Kidney glomerular epithelial cell (primary cell): Measurements from ENCODE around the gene SMAD7.

Source experiments
- DNase-seq: peaks from one replicate; lab custom pipeline; 2025; lab: John Stamatoyannopoulos, UW

Gene SMAD7

DNA sequence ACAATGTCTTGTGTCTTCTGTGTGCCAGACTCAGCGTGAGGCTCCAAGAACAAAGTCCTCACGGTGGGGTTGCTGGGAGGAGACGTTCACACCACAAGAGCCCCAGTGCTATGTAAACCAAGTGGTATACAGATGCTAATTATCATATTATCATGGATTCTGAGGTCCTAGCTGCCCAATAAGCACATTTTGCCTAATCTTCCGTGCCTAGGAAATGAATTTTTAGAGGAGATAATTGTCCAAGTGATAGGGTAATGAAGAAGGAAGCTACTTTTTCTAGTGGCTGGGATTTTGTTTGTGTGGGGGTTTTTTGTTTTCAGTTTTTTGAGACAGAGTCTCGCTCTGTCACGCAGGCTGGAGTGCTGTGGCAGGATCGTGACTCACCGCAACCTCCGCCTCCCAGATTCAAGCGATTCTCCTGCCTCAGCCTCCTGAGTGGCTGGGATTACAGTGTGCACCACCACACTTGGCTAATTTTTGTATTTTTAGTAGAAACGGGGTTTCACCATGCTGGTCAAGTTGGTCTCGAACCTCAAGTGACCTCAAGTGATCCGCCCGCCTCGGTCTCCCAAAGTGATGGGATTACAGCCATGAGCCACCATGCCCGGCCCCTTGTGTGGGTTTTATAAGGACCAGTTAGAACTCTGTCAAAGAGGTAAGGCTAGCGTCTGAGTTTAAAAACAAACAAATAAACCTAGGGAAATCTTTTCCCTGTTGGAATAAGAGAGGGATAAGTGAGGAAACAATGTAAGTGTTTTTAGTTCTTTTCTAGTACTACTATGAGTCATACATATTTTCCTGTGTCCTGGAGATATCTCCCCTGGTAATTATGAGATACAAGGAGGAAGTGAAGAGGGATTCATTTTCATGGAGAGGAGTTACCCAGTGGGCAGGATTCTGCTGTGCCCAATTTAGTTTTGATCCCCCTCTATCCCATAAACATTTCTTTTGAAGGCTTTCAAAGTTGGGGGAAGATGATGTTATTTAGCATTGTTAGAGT lies 9.5 kb upstream of the SMAD7 start:
- peak; percentile 56 for DNase-seq

DNA sequence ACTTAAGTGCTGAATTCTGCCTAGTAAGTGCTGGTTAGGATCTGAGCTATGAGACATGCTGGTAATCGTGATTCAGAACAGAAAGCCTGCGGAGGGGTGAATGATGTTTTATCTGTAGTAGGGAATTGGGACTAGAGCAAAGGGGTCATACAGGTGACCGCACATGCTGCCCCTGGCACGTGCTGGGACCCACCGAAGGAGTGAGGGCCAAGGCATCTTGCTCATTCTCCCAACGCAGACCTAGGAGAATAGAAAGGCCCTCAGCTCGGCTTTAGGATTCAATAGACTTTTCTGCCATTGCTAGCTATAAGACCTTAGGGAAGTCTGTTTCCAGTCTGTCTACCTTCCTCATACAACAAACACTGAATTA lies 8.8 kb upstream of the SMAD7 start:
- no peak for DNase-seq

DNA sequence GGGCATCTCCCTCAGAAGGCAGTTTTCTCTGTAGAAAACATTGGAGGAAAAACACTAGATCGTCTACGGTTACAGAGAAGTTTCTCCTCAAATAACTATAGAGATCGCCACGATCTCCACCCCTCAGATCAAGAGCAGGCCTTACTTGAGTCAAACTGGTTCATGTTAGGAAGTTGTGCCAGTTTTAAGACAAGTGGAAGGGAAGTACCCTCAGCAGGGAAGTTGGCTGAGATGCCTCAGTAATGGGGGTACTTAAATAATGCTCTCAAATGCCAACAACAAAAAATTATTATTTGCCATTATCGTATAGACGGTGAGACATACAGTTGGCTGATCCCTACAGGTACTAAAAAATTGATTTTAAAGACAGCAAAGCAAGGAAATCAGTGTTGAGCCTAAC lies 8.2 kb upstream of the SMAD7 start:
- no peak for DNase-seq

DNA sequence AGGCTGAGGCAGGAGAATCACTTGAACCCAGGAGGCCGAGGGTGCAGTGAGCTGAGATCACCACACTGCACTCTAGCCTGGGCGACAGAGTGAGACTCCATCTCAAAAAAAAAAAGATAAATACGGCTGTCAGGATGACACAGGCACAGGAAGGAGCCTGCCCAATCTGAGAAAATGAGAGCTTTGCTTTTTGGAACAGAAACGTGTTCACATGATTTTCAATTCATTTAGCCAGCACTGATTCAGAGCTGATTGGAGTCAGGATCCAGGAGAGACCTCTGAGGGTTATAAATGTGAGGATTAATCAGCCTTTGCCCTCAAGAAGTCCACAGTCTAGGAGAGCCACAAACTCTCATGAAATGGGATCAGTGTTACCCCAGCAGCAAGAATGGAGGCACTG lies 6.9 kb upstream of the SMAD7 start:
- no peak for DNase-seq

DNA sequence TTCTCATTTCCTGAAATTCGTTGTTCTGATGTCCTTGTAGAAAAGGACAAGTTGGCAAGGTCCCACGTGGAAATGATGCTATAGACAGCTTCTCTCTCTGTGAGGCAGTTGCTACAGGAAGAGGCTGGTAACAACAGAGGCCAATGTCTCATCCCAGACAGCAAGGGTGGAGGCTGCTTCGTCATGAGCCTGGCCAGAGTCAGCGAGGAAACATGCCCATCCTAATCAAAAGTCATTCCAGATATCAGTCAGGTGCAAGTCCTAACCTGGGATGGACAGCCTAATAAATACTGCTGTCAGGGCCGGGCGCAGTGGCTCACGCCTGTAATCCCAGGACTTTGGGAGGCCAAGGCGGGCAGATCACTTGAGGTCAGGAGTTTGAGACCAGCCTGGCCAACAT lies 6.4 kb upstream of the SMAD7 start:
- no peak for DNase-seq

DNA sequence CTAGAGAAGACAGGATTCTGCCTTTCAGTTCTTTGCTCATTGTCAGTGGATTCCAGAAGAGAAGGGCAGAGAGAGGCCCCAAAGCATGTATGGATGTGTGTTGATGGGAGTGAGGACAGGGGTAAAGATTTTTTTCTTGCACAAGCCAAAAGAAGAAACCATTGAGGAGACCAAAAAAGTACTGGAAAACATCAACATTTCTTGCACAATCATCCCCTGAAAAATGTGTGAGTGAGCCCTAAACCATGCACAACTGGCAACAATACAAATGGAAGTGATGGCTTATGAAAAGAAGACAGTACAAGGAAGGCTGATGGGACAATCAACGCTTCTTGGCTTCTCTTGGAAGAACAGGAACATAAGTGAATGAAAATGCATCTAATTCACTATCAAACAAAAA lies 5.6 kb upstream of the SMAD7 start:
- no peak for DNase-seq

DNA sequence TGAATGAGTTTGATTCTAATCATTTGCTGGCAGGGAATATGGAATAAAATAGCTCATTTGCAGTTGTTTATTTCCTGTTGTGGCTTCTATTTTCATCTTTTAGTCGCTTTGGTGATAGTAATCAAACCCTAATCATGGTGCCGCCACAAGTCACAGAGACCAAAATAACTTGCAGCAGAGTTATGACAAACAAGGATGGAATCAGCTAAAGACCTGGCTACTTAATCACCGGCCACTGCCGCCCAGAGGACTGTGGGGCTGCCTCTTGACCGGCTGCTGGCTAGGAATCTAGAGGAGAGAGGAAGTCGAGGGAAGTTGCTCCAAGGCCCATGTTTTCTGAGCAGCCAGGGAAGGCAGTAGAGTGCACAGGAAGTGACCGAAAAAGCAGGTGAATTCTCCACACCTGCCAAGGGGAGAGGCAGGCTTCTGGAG lies 5.1 kb upstream of the SMAD7 start:
- peak; percentile 40 for DNase-seq

DNA sequence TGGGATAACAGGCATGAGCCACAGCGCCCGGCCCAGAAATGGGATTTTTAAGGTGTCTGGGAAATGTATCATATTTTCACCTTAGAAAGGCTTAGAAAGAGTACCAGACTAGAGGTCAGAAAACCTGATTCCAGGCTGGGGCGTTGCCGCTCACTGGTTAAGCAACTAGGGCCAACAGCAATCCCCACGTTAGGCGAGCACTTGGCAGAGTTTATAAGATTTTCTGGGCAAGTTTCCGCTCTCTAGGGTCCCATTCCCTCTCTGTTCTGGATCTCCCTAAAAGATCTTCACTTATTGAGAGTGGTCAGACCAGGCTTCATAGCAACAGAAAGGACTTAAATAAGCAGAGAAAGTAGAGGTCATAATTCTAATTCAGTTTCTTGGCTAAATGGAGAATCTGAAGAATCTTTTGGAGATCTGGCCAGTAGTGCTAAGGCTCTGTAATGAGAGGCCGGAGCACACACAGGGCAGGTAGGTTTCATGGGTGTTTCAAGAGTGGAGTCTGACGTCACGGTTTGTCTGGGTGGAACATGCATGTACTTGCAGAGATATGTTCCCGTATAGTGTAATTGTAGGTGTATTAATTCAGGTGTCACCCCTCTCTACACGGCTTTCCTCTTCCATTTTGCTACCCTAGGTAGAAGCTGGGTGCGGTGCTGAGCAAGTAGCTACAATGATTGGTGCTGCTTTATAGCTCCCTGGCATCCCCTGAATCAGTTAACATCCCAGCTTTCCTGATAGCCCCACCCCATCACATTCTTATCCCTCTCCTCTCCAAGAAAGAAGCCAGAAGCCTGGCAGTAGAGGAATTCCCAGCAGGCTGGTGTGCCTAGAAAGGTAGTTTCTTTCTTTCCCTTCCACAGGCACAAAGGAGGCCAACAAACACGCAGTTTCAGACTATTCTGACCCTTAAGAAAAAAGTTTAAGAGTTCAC lies 4.4 kb upstream of the SMAD7 start:
- DNase-seq: no peak

DNA sequence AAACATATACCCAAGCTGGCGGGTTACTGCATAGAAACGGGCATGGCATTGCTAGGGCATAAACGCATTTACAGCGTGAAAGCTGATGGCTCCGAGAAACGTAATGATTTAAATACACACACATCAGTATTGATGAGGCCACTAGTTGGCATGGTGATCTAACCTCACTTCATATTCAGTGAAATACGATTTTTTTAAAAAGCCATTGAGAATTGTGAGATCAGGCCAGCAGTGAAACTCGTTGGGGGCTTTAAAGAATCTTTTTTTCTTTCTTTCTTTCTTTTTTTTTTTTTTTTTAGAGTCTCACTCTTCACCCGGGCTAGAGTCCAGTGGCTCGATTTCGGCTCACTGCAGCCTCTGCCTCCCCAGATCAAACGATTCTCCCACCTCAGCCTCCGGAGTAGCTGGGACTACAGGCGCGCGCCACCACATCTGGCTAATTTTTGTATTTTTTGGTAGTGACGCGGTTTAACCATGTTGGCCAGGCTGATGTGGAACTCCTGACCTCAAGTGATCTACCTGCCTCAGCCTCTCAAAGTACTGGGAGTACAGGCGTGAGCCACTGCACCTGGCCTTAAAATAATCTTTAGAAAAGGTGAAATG lies 2.4 kb upstream of the SMAD7 start:
- DNase-seq: no peak

DNA sequence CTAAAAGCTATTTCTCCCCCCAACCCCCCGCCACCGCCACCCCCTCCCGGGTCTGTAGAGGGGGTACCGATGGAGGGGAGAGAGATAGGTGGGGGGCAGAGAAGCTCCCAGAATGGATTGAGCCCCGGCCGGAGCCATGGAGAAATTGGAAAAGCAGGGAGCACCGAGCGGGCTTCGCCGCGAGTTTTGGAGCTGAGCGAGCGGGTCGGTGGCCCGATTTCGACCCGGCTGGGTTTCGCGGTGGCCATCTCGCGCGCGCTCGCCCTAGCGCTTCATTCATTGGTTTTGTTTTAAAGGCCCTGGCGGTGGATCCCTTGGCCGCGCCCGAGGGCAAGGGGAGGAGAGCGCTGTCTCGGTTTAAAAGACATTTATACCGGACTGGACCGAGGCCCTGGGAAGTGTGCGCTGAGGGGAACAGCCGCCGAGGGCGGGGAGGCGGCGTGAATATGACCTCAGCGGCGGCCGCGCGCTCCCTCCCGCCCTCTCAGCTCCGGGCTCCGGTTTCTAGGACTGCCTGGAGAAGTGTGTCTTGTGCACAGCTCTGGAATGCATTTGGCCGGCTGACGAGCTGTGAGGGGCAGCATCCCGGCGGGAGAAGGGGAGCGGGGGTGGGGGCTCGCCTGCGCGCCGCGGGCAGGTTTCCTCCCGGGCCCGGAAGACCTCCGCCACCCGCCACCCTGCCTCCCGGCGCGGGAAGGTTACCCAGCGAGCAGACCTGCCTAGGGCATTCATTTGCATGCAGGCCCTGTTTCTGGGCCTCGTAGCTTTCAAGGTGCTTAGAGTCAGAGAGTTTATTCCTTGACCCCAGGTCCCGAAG lies 1.7 kb upstream of the SMAD7 start:
- peak; percentile 86 for DNase-seq

DNA sequence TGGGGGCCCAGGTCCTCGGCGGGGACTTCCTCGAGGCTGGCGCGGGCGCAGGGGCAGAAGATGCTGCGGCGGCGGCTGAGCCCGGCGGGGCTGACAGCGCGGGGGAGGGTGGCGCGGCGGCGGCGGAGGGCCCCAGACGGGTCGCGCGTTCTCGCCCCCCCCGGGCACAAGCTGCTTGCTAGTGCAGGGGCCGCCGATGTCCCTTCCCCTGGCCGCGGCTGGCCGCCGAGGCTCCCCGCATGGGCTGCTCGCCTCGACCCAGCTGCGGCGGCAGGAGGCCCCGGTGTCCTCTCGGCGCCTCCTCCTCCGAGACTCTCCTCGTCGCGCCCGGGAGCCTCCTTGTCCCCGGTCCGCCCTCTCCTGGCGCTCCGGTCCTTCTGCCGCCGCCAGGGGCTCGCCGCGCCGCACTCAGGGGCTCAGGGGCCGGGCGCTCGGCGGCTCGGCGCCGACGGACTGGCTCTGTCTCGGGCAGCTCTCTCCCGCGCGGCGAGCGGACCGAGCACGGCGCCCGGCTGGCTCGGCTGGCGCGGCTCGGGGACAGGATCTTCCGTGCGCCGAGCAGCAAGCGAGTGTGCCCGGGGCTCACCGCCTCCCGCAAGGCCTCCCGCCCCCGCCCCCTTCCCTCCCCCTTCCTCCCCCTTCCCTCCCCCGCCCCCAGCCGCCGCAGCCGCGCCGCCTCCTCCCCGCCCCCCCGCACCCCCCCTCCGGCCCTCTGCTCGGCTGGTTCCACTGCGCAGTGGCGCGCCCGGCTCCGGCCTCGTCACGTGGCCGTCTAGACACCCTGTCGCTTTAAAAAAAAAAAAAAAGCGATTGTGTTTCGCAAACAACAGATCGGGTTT lies 902 bp upstream of the SMAD7 start:
- DNase-seq: peak; percentile 83

DNA sequence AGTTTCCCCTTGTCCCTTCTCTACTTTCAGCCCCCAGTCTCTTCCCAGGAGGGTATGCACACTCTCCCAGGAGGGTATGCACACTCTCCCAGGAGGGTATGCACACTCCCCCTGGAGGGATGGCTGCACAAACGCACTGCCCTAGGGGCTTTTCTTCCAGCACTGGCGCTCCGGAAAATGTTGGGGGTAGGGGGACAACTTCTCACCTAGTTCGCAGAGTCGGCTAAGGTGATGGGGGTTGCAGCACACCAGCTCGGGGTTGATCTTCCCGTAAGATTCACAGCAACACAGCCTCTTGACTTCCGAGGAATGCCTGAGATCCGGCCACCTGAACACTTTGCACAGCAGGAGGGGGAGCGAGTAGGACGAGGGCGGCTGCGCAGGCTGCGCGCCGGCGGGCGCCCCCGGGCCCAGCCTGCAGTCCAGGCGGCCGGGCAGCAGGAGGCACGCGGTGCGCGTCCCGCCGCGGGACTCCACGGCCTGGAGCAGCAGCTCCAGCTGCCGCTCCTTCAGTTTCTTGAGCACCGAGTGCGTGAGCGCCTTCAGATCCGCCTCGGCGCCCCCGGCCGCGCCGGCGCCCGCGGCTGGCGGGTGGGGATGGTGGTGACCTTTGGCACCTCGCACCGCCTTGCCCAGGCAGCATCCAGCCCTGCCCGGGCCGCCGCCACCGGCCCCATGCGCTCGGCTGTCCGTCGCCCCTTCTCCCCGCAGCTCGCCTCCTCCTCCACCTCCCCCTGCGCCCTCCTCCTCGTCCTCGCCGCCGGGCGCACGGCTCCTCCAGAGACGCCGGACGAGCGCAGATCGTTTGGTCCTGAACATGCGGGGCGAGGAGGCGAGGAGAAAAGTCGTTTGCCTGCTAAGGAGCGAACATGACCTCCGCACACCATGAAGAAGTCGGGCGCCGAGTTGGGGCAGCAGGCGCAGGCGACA lies 894 bp downstream of the SMAD7 start:
- DNase-seq: no peak

DNA sequence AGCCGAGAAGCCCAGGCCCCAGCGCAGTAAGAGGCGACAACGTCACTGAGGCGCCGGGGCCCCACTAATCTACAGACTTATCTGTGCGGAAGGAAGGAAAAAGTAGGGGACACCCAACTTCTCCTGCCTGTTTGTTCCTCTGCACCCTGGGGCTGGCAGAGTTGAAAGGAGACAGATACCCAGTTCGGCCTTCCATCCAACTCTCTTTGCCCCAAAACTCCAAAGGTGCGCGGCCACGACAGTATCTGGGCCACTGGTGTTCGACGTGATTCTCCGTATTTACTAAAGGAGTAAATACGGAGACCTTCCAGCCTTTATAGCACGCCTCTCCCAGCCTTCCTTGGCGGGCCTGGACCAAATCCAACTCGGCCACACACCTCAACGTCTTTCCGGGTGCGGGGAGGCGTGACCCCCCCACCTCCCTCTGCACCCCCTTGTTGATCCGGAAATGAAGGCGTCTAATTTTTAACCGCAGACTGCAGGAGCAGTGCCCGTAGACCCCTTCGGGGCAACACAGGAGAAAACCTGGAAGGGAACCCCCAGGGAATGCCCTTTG lies 1.6 kb downstream of the SMAD7 start:
- peak; percentile 61 for DNase-seq

DNA sequence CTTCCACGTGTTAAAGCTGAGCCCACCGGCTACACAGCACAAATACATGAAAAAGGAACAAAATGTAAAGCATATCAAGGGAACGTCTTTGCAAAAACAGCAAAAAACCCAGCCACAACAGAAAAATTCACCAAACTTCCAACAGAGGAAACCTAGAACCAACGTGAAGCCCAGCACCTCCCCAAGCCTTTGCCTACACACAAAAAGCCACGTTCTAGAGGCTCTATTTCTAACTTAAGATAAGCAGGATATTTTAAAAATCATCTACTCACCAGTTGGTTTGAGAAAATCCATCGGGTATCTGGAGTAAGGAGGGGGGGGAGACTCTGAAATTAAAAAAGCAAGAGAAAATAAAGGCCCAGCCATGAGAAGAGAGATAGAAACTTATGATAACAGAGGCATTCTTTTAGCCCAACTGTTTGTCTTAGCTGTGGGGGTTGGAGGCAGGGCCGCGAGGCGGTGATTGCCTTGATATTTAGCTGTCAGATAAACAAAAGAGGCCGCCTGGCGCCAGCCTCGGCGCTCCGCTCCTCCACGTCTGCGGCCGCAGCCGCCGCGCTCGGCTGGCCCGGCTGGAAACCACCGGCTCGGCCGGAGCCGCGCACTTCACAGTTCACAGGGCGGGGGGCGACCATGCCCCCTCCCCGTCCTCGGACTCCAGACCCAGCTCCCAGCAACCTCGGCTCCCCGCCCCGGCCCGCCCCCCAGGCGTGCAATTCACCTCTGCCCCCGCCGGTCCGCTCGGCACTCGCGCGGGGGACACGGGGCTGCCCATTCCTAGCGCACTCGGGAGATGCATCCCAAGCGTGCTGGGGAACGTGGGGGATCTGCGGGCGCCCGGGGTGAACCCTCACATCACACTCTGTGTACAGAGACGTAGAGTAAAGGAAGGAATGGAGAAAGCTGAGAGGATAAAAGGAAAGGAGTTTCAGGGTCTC lies 2.4 kb downstream of the SMAD7 start:
- DNase-seq: peak; percentile 82

DNA sequence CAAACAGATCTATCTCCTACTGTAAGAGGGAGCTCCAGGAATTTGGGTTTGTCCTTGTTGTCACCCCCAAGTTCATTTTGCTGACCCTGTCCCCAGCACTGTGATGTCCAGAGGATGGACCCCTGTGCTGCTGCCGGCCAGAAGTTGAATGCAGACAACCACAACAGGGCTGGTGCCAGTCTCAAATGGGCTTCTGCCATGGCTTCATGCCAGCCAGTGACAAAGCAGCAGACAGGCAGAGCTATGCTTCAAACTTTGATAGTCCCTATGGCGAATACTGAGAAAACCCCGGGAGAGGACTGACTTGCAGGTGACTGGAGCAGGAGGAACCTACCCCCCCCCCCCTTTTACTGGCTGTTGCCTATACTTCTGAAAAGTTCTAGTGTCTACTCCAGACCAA lies 3.2 kb downstream of the SMAD7 start:
- DNase-seq: peak; percentile 44

DNA sequence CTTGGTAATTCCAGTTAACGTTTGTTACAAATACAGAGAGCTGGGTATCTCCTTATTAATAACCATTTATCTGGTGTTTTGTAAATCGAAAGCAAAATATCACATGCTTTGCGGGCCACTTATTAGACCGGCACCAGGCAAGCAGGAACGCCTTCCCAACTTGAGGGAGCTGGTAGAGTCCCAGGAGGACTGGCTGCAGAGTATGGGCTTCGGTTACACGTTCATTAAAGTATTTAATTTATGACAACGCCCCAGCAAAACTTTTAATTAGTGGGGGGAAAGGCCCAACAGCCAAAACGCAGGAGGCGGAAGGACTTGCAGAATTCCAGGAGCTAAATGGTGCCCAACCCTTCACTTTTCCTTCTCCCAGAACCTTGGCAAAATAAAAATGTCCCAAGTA lies 3.7 kb downstream of the SMAD7 start:
- no peak for DNase-seq

DNA sequence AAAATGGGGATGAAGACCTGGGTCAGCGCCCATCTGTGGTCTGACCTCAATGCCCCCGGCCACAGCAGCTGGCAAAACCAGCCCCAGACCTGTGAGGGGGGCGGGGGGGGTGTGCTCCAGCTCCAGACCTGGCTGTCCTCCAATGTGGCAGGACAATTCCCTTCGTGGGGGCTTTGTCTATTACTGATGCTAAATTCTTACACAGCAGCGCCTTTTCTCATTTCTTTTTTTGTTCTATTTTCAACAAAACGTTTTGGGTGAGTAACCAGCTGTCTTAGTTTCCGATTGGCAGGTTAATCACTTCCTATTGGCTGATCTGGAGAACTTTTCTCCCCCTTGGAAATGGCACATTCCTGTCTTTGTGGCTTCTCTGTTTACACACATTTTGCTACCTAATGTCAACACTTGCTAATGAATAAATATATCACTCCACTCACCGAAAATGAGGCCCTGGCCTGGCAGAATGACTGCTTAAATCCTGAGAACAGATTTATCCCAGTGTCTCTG lies 4.4 kb downstream of the SMAD7 start:
- DNase-seq: peak; percentile 67

DNA sequence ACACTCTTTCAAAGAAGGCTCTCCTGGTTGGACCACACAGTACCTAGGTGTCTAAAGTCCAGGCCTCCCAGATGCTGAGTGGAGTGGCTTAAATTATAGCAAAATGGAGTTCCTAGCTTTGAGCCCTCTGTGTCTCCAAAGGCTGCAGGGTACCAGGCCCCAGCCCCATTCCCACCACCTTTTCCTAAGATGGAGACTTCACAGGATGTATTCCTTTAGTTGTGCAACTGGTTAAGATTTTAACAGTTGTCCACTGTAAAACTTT lies 4.9 kb downstream of the SMAD7 start:
- DNase-seq: no peak
